HepG2 (cell line): ENCODE results near the gene SPATA25. TPM values are rescaled to one million over a fixed set of nuclear protein-coding genes. Genes with fewer than 3 reads are reported as not detected.

ENCODE experiments used
- E2F1 ChIP-seq: sonication (generic); formaldehyde crosslinking; IDR thresholded peaks from 2 replicates; pipeline ENCODE4 v1.5.0; 2020; ENCODE audit warnings: missing genetic modification reagents
- GABPB1 ChIP-seq: IDR thresholded peaks from 2 replicates; pipeline ENCODE4 v1.6.1; 2016; ENCODE audit warnings: mild to moderate bottlenecking, missing genetic modification reagents, moderate library complexity, missing compliant biosample characterization
- GRHL1 ChIP-seq: sonication (generic); formaldehyde crosslinking; conservative IDR thresholded peaks from 2 replicates; pipeline ENCODE4 v1.8.0; 2022; ENCODE audit warnings: missing genetic modification reagents
- IKZF5 ChIP-seq: IDR thresholded peaks from 2 replicates; pipeline ENCODE4 v1.6.1; 2018; ENCODE audit warnings: missing genetic modification reagents, mild to moderate bottlenecking, missing compliant biosample characterization
- JUN ChIP-seq: sonication (generic); formaldehyde crosslinking; IDR thresholded peaks from 2 replicates; pipeline ENCODE4 v1.4.0; 2020; ENCODE audit warnings: mild to moderate bottlenecking, missing genetic modification reagents
- KLF12 ChIP-seq: sonication (generic); formaldehyde crosslinking; IDR thresholded peaks from 2 replicates; pipeline ENCODE4 v1.4.0; 2020; ENCODE audit warnings: missing genetic modification reagents, borderline replicate concordance
- NCOA2 ChIP-seq: sonication (generic); formaldehyde crosslinking; IDR thresholded peaks from 2 replicates; pipeline ENCODE4 v1.8.0; 2022; ENCODE audit warnings: inconsistent platforms
- NONO ChIP-seq, 2 experiments: fragments of 450-650 bp in 1 of 2; sonication (generic) in 1 of 2; formaldehyde crosslinking in 1 of 2; IDR thresholded peaks in 1 of 2; conservative IDR thresholded peaks in 1 of 2; 2 replicates each; pipeline versions ENCODE4 v1.6.1 to v1.8.0; 2017 to 2022; ENCODE audit warnings: mild to moderate bottlenecking in 1 of 2, missing genetic modification reagents in 1 of 2, moderate library complexity in 1 of 2
- PHF21A ChIP-seq: sonication (generic); formaldehyde crosslinking; IDR thresholded peaks from 2 replicates; pipeline ENCODE4 v1.5.0; 2020; ENCODE audit warnings: mild to moderate bottlenecking, missing genetic modification reagents
- SMAD3 ChIP-seq: sonication (generic); formaldehyde crosslinking; IDR thresholded peaks from 2 replicates; pipeline ENCODE4 v1.4.0; 2020; ENCODE audit warnings: missing genetic modification reagents
- SUZ12 ChIP-seq: fragments of 150-350 bp; IDR thresholded peaks from 2 replicates; pipeline ENCODE4 v1.6.1; 2014; ENCODE audit warnings: low read depth, low read length
- TCF7L2 ChIP-seq: IDR thresholded peaks from 2 replicates; pipeline ENCODE4 v1.6.1; 2011; ENCODE audit warnings: mild to moderate bottlenecking, low read depth, low read length, moderate library complexity
- TGIF2 ChIP-seq: IDR thresholded peaks from 2 replicates; pipeline ENCODE4 v1.6.1; 2016; ENCODE audit warnings: control low read depth, missing compliant biosample characterization
- ZNF235 ChIP-seq: sonication (generic); formaldehyde crosslinking; IDR thresholded peaks from 2 replicates; pipeline ENCODE4 v1.8.1; 2023; ENCODE audit warnings: mild to moderate bottlenecking, missing genetic modification reagents, borderline replicate concordance
- ZNF260 ChIP-seq: sonication (generic); formaldehyde crosslinking; IDR thresholded peaks from 2 replicates; pipeline ENCODE4 v1.4.0; 2020; ENCODE audit warnings: missing genetic modification reagents, low read depth, mild to moderate bottlenecking, borderline replicate concordance
- ZNF337 ChIP-seq: sonication (generic); formaldehyde crosslinking; IDR thresholded peaks from 2 replicates; pipeline ENCODE4 v1.5.1; 2020; ENCODE audit warnings: missing genetic modification reagents, low read depth, mild to moderate bottlenecking, borderline replicate concordance
- ZNF576 ChIP-seq: sonication (generic); formaldehyde crosslinking; IDR thresholded peaks from 2 replicates; pipeline ENCODE4 v1.4.0; 2020; ENCODE audit warnings: mild to moderate bottlenecking, missing genetic modification reagents
- ZNF629 ChIP-seq: sonication (generic); formaldehyde crosslinking; conservative IDR thresholded peaks from 2 replicates; pipeline ENCODE4 v1.5.0; 2020; ENCODE audit warnings: missing genetic modification reagents
- ZNF691 ChIP-seq: sonication (generic); formaldehyde crosslinking; IDR thresholded peaks from 2 replicates; pipeline ENCODE4 v1.4.0; 2020; ENCODE audit warnings: missing genetic modification reagents, low read depth, mild to moderate bottlenecking, borderline replicate concordance
- ZNF709 ChIP-seq: sonication (generic); formaldehyde crosslinking; IDR thresholded peaks from 2 replicates; pipeline ENCODE4 v1.5.0; 2020; ENCODE audit warnings: mild to moderate bottlenecking, missing genetic modification reagents
- polyA plus RNA-seq, 8 experiments: library from polyadenylated mRNA; depleted of rRNA in 3 of 8; stranded (reverse) in 7 of 8; unstranded in 1 of 8; fragments of >200 nt; fragmentation: Illumina TruSeq in 4 of 8; extraction: Trizol in 4 of 8; gene quantifications; 2 replicates each; pipeline versions ENCODE4 v1.2.1 to v1.2.3, GENCODE V29; 2011 to 2016; ENCODE audit warnings: low read depth in 4 of 8, missing spikeins in 1 of 8, mixed read lengths in 1 of 8; ENCODE audit not compliant: insufficient read depth in 1 of 8
- total RNA-seq, 5 experiments: library from RNA; depleted of rRNA; stranded (reverse); fragments of >200 nt; fragmentation: Illumina TruSeq; extraction: Trizol; gene quantifications; 2 replicates each; pipeline ENCODE4 v1.2.3, GENCODE V29; 2016; ENCODE audit warnings: low read depth in 1 of 5

The SPATA25 gene
- total and polyA plus RNA-seq, 2 of the 13 experiments (the other 11 are each of a cell fraction or from before 2014, with no cell fraction given): 4.8 to 7.6 TPM

GRCh38 chr20:45925821-45926506, 38.5 kb upstream of the SPATA25 start (continued):
- TF ChIP-seq ZNF235 (CRISPR knock-in tag): no peak
- TF ChIP-seq ZNF691 (CRISPR knock-in tag): no peak
- 0 out of 2 replicates have a peak, but pooled peaks have one; percentile 23 for TF ChIP-seq ZNF709 (CRISPR knock-in tag)
- TF ChIP-seq TGIF2: 0 out of 2 replicates have a peak, but pooled peaks have one; percentile 53
- no peak for TF ChIP-seq SUZ12
- no peak for TF ChIP-seq SMAD3 (CRISPR knock-in tag)
- no peak for TF ChIP-seq ZNF337
- TF ChIP-seq E2F1 (CRISPR knock-in tag): no peak
- TF ChIP-seq TCF7L2: no peak
- TF ChIP-seq ZNF629 (CRISPR knock-in tag): 0 out of 2 replicates have a peak, but pooled peaks have one; percentile 29
- TF ChIP-seq ZNF260: no peak
- no peak for TF ChIP-seq GABPB1 (CRISPR knock-in tag)
- peak; percentile 39; the same call in 1 of the 2 replicates for TF ChIP-seq PHF21A (CRISPR knock-in tag)
- no peak for TF ChIP-seq NONO (IDR thresholded peaks at IDR 0.05)
- no peak for TF ChIP-seq NONO (CRISPR knock-in tag; conservative IDR thresholded peaks at IDR 0.05)
- no peak for TF ChIP-seq GRHL1
- no peak for TF ChIP-seq KLF12 (CRISPR knock-in tag)
- TF ChIP-seq ZNF576: no peak
- no peak for TF ChIP-seq NCOA2 (CRISPR knock-in tag)
- no peak for TF ChIP-seq JUN
- TF ChIP-seq IKZF5 (CRISPR knock-in tag): 0 out of 2 replicates have a peak, but pooled peaks have one; percentile 17
